DND-41 (cell line): ENCODE measurements around the gene PRKAR2B.

ENCODE experiments used
- EZH2 ChIP-seq: IDR thresholded peaks from 3 replicates; pipeline ENCODE4 v1.6.1; 2012; ENCODE audit warnings: borderline replicate concordance, low read depth, mild to moderate bottlenecking, moderate library complexity, low read length, inconsistent platforms; ENCODE audit not compliant: severe bottlenecking
- TF ChIP-seq, protein P1 (sequence below): IDR thresholded peaks from 2 replicates; pipeline ENCODE4 v1.5.1; 2012; ENCODE audit warnings: borderline replicate concordance, low read length, moderate library complexity, mild to moderate bottlenecking; ENCODE audit not compliant: poor library complexity, severe bottlenecking; ENCODE audit errors: extremely low read depth

DNA sequence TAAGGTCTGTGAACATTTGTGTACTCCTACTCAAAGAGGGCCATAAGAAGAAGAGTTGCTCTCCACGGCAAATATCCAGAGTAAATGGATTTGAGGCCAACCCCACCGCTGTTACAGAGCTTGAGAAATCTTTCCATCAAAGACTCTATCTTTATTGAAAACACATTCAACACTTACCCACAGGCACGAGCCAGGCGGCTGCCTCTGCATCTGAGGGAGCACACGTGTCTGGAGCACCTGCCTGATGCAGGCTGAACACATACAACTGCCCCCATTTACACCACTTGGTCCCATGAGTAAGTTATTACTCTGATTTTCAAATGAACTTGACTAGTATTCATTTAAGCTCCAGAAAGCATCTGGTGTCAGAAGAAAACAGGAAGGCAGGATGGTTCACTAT, 163.0 kb downstream of the PRKAR2B start:
- TF ChIP-seq EZH2 = no peak
- TF ChIP-seq, protein P1, sequence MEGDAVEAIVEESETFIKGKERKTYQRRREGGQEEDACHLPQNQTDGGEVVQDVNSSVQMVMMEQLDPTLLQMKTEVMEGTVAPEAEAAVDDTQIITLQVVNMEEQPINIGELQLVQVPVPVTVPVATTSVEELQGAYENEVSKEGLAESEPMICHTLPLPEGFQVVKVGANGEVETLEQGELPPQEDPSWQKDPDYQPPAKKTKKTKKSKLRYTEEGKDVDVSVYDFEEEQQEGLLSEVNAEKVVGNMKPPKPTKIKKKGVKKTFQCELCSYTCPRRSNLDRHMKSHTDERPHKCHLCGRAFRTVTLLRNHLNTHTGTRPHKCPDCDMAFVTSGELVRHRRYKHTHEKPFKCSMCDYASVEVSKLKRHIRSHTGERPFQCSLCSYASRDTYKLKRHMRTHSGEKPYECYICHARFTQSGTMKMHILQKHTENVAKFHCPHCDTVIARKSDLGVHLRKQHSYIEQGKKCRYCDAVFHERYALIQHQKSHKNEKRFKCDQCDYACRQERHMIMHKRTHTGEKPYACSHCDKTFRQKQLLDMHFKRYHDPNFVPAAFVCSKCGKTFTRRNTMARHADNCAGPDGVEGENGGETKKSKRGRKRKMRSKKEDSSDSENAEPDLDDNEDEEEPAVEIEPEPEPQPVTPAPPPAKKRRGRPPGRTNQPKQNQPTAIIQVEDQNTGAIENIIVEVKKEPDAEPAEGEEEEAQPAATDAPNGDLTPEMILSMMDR = no peak
